CMK (cell line): Measurements from ENCODE around the gene USP25.

ENCODE experiments used
- DNase-seq: peaks from one replicate; pipeline ENCODE4 v3.0.0-alpha.2; 2010; ENCODE audit warnings: low read depth

USP25 gene

DNA sequence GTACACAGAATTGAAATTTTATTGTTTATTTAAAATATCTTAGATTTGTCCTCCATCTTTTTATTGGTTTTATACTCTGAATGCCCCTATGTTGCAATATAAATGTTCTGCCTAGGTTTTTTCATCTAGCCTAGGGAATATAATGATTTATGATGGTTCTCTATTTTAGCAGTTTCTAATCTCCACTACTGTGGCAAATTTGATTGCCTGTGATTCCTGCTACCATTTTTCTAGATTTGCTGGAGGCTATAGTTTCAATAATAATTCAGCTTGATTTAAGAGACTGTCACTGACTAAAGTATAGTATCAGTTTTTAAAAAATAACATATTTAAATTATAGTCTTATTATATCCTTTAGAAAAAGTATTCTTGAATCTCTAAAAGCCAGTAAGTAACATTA lies 90.5 kb downstream of the USP25 start:
- DNase-seq: no peak

DNA sequence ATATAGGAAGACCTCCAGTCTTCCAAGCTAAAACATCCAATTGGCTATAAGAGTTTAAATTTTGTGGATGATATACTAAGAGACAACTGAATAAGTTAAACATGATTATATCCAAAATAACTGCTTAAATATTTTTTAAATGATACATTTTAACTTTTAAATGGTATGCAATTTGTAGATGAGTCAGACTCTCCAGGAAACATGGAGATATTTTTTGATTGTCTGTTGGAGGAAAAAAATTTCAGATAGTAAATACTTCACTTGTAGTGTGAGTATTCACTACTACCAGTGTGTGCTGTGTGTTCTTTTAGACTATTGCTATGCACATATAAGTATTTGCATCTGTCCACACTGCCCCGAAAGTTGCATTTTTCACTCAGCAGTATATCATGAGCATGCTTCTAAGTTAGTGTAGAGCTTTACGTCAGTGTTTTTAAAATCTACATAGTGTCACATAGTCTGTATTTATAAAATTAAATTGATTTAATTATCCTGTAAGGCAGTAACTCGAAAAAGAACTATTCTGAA lies 91.1 kb downstream of the USP25 start:
- DNase-seq: no peak

DNA sequence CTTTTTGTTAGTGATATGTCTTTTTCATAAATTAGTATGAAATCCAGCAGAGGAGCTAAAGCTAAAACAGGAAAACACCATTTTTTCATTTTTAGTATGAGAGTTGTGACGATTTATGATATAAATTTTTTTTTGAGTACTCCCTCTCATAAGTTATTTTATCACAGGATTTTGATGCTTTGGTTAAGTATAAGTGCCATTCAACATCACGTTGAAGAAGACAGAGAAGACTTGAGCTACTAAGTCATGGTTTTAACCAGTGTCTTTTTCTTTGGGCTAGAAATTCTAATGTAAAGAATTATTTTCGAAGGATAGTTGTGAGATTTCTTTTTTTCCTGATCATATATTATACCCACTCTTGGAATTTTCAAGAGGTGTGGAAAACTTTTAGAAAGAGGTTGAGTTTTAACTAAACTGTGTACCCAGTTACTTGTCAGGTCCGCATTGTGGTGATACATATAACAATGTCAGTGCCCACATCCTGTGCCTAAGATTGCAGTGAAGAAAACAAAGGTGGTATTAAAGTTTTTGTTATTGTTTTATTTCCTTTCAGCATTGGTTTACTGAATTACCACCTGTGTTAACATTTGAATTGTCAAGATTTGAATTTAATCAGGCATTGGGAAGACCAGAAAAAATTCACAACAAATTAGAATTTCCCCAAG lies 93.8 kb downstream of the USP25 start:
- no peak for DNase-seq

DNA sequence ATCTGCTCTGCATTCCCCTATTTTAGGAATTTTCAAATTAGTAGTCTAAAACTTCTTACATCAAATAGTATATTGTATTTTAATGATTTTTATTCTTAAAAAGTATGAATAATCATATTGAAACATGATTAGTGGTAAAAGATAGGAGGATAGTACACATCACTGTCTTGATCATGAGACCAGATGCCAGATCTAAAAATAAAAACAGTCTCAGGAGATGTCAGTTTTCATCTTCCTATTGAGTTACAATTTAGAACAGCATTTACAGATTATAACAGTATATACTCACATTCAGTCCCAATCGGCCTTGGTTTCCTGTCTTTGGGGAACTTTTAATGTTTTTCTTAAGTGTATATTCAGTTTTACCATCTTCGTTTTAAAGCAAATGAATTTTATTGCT lies 95.9 kb downstream of the USP25 start:
- no peak for DNase-seq

DNA sequence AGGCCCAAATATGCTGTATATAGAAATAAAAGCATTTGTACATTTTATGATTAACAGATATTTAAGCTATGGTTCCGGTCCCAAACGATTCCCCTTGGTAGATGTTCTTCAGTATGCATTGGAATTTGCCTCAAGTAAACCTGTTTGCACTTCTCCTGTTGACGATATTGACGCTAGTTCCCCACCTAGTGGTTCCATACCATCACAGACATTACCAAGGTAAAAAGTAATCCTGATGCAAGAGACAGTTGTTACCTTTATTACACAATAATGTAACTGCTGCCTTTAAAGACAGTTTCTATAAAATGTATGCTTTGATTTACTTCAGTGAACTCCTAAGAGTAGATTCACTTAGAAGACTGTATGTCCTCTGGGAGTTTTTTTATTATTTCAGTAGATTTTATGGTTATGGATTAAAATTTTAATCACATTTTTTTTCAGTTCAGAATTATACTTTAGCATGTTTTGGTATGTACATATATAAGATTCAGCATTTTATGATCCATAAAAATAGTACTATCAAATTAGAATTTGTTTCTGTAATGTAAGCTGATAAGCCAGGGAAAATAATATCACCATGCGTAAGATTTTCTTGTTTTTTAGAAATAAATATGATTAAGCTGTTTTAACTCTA lies 96.5 kb downstream of the USP25 start:
- DNase-seq: no peak

DNA sequence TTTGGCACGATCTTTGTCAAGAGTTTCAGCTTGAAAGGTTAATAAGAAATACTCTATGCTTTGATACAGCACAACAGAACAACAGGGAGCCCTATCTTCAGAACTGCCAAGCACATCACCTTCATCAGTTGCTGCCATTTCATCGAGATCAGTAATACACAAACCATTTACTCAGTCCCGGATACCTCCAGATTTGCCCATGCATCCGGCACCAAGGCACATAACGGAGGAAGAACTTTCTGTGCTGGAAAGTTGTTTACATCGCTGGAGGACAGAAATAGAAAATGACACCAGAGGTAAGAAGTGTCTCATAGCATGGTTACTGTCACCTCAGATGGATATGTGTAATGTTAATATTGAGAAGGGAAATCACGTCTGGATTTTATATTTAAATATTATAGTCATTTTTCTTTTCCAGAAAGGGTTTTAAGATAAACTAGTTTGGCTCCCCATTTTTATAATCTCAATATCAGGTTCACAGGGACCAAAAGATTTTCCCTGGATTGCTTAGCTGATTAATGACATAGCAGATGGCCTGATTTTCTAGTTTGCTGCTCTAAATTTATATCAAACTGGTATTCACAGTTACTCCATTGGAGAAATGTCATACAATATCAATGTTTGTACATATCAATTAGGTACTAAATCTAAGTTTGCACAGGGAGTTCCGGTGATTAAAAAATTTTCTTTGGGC lies 97.3 kb downstream of the USP25 start:
- no peak for DNase-seq

DNA sequence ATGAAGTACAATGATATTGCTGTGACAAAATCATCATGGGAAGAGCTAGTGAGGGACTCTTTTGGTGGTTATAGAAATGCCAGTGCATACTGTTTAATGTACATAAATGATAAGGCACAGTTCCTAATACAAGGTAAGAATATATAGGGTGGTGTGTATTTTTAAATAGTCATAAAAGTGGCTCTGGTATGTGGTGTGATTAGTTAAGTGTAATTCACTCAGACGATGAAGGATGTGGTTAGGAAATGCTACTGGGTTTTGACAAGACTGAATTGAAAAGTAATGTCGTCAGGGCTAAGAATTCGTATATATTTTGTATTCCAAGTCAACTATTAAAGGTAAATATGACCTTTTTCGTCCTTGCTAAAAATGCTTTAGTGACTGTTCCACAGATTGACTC lies 101.7 kb downstream of the USP25 start:
- no peak for DNase-seq

DNA sequence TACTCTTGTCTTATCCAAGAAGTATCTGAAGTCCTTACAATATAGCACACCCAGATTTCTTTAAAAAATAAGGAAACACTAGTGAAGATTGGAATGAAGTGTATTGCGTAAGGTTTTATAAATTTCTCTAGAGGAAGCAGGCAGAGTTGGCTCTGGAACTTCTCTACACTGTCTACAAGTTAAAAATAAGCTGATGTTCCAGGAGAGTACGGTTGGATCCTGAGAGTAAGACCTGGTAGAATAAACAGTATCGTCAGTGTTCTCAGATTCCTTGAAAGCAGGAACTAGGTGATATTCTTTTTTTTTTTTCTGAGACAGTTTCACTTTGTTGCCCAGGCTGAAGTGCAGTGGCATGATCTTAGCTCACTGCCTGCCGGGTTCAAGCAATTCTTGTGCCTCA lies 107.9 kb downstream of the USP25 start:
- DNase-seq: no peak

DNA sequence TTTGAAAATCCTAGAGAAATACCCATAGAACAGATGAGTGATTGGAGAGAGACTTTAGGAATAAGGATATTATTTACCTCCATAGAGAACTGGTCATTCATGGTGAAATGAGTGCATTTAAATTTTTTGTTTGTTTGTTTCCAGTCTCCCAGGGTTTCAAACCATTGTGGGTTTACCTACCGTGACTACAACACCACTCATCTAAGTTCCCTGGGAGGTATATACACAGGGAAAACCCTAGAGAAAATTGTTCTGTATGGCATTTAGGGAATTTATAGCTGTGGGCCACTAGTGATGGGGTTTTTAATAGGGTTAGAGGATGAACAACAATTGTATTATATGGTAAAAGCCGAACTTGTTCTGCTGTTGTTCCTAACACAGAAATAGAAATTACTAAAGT lies 109.2 kb downstream of the USP25 start:
- no peak for DNase-seq

DNA sequence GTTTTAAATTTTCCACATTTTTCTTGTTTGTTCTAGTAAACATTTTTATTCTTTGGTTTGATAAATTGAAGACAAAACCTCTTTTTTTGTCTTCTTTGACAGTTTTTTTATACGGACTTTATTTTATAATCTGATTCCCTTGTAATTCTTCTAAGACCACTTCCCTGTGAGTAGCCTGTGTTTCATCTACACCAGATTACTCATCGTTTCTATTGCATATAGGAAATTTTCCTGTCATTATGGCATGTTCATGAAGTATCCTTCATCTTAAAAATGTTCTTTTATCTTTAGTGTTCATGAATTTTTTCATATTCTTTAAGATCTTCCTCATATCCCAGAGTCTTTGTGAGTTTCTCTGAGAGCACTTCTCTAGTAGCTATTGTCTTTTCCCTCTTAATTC lies 109.8 kb downstream of the USP25 start:
- DNase-seq: no peak

DNA sequence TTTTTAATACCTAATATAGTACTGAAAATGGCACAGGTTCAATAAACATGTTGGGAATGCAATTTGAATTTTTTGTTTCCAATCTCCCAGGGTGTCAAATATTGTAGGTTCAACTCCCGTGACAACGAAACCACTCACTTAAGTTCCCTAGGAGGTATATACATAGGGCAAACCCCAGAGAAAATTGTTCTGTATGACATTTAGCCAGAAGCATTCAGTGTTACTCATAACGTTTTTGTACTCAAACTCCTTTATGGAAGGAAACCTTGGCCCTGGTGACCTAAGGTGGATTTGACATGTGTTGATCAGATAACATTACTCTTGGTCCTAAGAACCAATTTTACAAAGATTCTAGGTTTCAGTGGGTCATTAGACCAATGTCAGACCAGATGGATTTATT lies 110.6 kb downstream of the USP25 start:
- DNase-seq: no peak

DNA sequence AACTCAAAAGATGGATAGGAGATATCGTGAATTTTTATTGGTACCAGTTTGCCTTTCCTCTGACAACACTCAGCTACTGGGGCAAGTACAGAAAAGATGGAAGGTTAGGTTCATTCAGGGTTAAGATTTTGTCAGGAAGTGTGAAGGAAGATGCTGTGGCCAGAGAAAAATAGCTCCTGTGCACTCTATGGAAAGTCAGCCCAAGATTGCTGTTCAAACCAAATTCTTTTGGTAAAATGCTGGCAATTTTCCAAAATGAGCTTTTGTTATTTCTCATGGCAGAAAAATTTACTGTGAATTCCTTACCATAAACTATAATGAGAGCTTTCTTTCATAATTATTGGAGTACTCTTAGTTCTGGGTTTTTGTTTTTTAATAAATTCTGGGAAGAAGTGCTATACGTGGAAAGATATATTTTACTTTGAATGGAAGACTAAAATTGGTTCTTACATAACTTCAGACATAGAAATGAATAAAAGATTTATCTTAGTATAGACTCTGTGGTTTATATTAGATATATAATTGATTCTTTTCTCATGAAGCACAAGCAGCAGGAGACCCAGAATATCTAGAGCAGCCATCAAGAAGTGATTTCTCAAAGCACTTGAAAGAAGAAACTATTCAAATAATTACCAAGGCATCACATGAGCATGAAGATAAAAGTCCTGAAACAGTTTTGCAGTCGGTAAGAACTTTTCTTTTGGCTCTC lies 112.2 kb downstream of the USP25 start:
- no peak for DNase-seq

DNA sequence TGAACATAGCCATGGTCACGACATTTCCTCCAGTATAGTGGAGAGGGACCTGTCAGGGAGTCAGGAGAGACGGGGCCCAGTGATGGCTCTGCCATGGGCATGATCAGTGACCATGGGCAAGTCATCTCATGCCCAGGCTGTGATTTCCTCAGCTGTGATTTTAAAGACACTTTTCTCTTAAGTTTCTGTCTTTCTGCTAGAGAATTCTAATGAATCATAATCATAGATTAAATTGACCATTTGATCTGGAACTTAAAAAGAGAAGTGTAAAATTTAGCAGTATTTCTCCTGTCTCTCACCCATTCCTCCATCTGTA lies 112.7 kb downstream of the USP25 start:
- DNase-seq: no peak

DNA sequence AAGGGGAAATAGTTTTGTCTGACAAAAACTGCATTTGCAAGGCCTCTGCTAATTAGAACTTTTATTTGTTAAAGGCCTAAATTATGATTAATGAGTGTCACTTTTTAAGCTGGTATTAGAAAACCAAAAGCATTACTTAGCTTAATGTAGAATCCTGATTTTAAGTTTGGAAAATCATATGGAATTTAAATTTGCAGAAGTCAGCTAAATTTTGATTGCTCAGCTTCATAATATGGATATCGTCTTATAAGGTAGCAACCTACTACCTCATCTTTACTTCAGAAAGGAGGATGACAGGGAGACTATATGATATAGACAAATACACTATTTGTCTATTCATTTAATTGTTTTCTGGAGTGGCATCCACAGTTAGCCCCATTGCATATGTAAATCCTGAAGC lies 114.0 kb downstream of the USP25 start:
- no peak for DNase-seq

DNA sequence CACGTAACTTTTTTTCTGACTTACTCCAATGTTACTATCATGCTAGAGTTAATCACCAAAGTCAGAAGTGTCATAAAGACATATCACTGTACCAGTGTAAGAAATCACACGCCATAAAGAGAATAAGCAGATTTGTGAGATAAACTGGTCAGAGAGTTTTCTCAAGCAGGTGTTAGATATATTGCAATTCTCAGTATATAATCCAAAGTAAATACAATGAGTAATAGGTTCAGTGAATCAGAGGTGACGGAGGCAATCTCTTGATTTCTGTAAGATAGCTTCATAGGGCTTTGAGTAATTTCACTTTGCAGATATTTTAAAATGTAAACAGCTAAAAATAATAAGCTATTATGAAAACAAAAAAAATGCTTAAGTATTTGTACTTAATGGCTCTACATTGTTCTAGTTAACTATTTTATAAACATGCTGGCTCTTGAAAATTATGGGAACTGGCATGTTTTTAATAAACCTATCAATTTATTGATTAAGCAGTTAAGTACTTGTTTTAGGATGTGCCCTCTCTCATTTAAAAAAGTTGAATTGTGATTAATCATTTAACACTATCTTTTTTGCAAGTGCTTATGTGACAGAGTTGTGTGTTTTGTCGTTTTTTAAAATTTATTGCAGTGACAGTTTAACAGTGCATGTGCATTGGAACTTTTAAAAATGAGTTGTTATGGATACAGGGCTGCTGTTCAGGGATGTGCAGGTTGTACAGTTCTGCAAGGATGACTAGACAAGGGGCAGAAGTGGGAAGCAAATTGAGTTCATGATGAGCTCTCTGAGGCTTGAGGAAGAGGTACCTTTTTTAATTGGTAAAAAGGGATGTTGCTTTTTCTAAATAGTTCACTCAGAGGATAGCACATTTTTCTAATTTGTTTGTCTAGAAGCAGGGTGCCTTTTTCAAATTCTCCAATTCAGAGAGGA lies 119.1 kb downstream of the USP25 start:
- DNase-seq: no peak

DNA sequence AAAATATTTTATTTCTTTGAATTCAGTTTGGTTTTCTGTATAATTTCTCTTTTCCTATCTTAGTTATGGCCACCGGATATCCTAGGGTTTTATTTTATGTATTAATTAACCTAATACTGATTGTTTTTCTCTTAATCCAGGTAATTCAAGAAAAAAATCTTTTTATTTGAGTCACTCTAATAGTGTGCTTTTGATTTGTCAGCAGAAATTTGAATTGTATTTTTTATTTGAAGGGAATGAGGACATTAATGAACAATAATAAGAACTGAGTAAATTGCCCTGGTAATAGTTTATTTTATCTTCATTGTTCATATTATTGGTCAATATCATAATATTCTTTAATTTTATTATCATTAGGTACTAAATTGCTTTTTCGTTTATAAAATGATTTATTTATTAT lies 120.1 kb downstream of the USP25 start:
- no peak for DNase-seq

DNA sequence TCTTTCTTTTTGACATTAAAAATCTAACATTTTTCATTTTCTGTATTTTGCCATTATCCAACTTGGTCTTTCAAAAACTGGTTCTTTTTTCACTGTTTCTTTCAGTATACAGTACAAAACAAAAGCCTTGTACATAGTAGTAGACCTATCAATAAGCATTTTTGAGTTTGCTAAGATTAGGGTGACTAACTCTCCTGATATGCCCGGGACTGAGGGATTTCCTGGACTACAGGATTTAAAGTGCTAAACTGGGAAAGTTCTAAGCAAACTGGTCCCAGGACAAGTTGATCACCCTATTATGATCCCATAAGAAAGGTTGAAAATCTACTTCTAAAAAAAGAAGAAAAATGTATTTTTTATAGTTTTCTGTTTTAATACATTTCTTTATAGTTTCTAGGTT lies 120.9 kb downstream of the USP25 start:
- no peak for DNase-seq

DNA sequence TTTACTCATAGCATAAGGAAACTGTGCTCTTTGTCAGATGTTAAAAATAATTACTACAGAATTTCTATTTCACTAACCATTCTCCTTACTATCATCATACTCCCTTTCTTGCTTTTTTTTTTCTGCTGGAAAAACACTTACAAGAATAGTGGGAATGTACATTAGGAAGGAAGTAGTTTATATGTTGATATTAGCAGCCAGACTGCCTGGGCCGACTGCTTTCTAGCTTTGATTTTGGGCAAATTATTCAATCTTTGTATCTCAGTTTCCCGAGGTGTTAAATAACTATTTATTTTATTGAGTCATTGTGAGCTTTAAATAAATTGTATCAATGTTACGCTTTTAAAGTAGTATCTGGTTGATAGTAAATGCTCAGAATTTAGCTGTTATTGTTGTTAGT lies 122.4 kb downstream of the USP25 start:
- DNase-seq: no peak

DNA sequence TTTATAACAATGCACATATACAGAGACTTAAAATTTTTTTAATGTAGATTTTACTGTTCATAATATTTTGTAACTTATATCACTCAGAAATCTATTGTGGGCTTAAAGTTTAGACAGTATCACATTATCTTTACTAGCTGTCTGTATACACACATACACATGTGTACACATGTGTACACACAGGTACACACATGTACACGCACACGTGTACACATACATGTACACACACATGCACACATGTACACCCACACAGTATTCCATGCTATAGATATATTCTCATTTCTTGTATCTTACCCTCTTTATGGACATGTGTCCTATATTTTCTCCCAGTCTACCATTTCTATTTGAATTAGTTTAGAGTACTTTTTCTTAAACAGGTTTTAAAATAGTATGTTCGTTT lies 123.3 kb downstream of the USP25 start:
- DNase-seq: no peak

DNA sequence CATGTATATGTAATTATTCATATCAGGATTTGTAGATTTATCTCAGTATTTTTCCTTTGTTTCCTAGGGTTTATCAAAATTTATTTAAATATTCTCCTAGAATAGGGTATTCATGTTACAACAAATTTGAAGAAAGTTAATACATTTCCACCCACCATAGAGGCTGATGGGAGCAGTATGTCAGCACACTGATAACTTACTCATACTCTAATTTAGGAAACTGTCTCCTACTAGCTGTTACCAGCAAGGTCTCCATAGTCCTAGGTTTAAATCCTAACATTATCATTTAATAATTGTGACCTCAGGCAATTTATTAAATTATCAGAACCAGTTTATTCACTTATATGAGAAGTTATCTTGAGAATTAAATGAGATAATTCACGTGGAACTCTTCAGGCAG lies 127.0 kb downstream of the USP25 start:
- no peak for DNase-seq

DNA sequence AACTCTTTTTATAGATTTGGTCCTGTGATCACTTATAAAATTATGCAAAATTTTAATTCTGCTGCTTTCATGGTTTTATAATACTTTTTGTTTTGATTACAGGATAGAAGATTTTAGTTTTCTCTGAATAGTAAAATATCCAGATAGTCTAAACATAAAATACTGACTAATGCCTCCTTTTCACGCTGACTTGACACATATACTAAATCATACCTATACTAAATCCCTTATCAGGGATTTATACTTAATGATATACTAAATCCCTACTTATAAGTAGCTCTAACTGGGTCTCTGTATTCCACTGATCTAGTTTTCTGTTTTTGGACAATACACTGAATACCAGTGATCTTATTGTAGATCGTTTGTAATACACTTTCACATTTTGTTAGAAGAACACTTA lies 128.0 kb downstream of the USP25 start:
- no peak for DNase-seq

DNA sequence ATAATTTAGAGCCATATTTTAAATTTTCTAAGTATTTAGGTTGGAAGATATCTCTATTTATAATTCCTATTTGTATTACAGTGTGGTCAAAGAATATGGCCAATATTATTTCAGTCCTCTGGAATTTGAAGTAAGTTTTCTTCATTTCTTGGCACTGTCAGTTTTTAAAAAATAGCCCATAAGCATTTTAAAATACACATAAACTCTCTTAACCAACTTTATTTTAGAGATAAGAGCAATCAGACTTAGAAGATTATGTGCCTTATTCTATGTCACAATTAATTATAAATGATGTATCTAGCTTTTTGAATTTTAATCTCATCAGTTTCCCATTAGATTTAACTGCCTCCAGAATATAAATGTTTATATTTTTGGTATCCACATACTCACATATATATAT lies 130.8 kb downstream of the USP25 start:
- no peak for DNase-seq
